Measurements from ENCODE around the gene SH2B3.

Gene SH2B3

GRCh38 chr12:111445726-111446581, 40.2 kb downstream of the SH2B3 start:
- peak overlapping the region; percentile 29; the same call in 1 of the 2 replicates for H3K27ac ChIP-seq (ENCODE audit: low read depth, low read length)
- H3F3A ChIP-seq (ENCODE audit: control insufficient read depth, insufficient read depth) = peaks cover 3% of the 10 kb centered on the region
- H4K20me1 ChIP-seq (ENCODE audit: control insufficient read depth, insufficient read depth, low read depth, low read length) = peaks cover 12% of the 10 kb centered on the region
- H3K79me2 ChIP-seq (ENCODE audit: control insufficient read depth, low read length) = peaks cover 13% of the 10 kb centered on the region
- 0 out of 2 replicates have a peak overlapping the region, but pooled peaks have one; percentile 32 for H3K4me2 ChIP-seq (ENCODE audit: low read length)
- H3K36me3 ChIP-seq (ENCODE audit: control insufficient read depth, low read length) = peaks cover 80% of the 10 kb centered on the region
- no peaks in the 10 kb centered on the region for H3K27me3 ChIP-seq (ENCODE audit: control insufficient read depth, low read length)
- H3K9me3 ChIP-seq (ENCODE audit: control insufficient read depth, insufficient read depth, low read length) = no peaks in the 10 kb centered on the region
- H3K4me3 ChIP-seq (ENCODE audit: low read length) = no peak overlapping the region
- no peaks in the 10 kb centered on the region for H3K9me2 ChIP-seq (replicated peaks; ENCODE audit: control insufficient read depth, low read length)
- peaks cover 27% of the 10 kb centered on the region for H3K4me1 ChIP-seq (ENCODE audit: control insufficient read depth, low read length)
- TF ChIP-seq EZH2phosphoT487 (IDR thresholded peaks at IDR 0.05; ENCODE audit: borderline replicate concordance, low read length) = no peak
- no peak for TF ChIP-seq CTCF (IDR thresholded peaks at IDR 0.05; ENCODE audit: low read depth, low read length, poor library complexity, severe bottlenecking)

GRCh38 chr12:111446631-111447570, 41.2 kb downstream of the SH2B3 start:
- no peaks in the 10 kb centered on the region for H3K27me3 ChIP-seq (ENCODE audit: control insufficient read depth, low read length)
- no peaks in the 10 kb centered on the region for H3K9me3 ChIP-seq (ENCODE audit: control insufficient read depth, insufficient read depth, low read length)
- no peak overlapping the region for H3K27ac ChIP-seq (ENCODE audit: low read depth, low read length)
- H3K4me1 ChIP-seq (ENCODE audit: control insufficient read depth, low read length) = peaks cover 27% of the 10 kb centered on the region
- H3K9me2 ChIP-seq (replicated peaks; ENCODE audit: control insufficient read depth, low read length) = no peaks in the 10 kb centered on the region
- H3K79me2 ChIP-seq (ENCODE audit: control insufficient read depth, low read length) = peaks cover 13% of the 10 kb centered on the region
- H4K20me1 ChIP-seq (ENCODE audit: control insufficient read depth, insufficient read depth, low read depth, low read length) = peaks cover 16% of the 10 kb centered on the region
- H3K4me2 ChIP-seq (ENCODE audit: low read length) = no peak overlapping the region
- TF ChIP-seq EZH2phosphoT487 (IDR thresholded peaks at IDR 0.05; ENCODE audit: borderline replicate concordance, low read length) = no peak
- no peak for TF ChIP-seq CTCF (IDR thresholded peaks at IDR 0.05; ENCODE audit: low read depth, low read length, poor library complexity, severe bottlenecking)
- H3F3A ChIP-seq (ENCODE audit: control insufficient read depth, insufficient read depth) = peaks cover 10% of the 10 kb centered on the region
- H3K36me3 ChIP-seq (ENCODE audit: control insufficient read depth, low read length) = peaks cover 90% of the 10 kb centered on the region
- H3K4me3 ChIP-seq (ENCODE audit: low read length) = no peak overlapping the region

GRCh38 chr12:111447571-111448265, 42.0 kb downstream of the SH2B3 start:
- no peak overlapping the region for H3K4me2 ChIP-seq (ENCODE audit: low read length)
- H3K27ac ChIP-seq (ENCODE audit: low read depth, low read length) = no peak overlapping the region
- no peaks in the 10 kb centered on the region for H3K27me3 ChIP-seq (ENCODE audit: control insufficient read depth, low read length)

More at GRCh38 chr12:111447571-111448265, 42.0 kb downstream of the SH2B3 start:
- Histone ChIP-seq H4K20me1 (ENCODE audit: control insufficient read depth, insufficient read depth, low read depth, low read length) (peaks cover 16% of the 10 kb centered on the region), H3K9me3 (ENCODE audit: control insufficient read depth, insufficient read depth, low read length) (no peaks in the 10 kb centered on the region), H3K36me3 (ENCODE audit: control insufficient read depth, low read length) (peaks cover 83% of the 10 kb centered on the region), H3K4me1 (ENCODE audit: control insufficient read depth, low read length) (peaks cover 27% of the 10 kb centered on the region), H3K9me2 (replicated peaks; ENCODE audit: control insufficient read depth, low read length) (no peaks in the 10 kb centered on the region), H3K4me3 (ENCODE audit: low read length) (no peak overlapping the region), H3F3A (ENCODE audit: control insufficient read depth, insufficient read depth) (peaks cover 19% of the 10 kb centered on the region), H3K79me2 (ENCODE audit: control insufficient read depth, low read length) (peaks cover 13% of the 10 kb centered on the region)
- TF ChIP-seq EZH2phosphoT487 (IDR thresholded peaks at IDR 0.05; ENCODE audit: borderline replicate concordance, low read length) = no peak
- no peak for TF ChIP-seq CTCF (IDR thresholded peaks at IDR 0.05; ENCODE audit: low read depth, low read length, poor library complexity, severe bottlenecking)

All from DOHH2 (cell line).